ENCODE measurements around the gene PCDHGC5.

The PCDHGC5 gene

DNA sequence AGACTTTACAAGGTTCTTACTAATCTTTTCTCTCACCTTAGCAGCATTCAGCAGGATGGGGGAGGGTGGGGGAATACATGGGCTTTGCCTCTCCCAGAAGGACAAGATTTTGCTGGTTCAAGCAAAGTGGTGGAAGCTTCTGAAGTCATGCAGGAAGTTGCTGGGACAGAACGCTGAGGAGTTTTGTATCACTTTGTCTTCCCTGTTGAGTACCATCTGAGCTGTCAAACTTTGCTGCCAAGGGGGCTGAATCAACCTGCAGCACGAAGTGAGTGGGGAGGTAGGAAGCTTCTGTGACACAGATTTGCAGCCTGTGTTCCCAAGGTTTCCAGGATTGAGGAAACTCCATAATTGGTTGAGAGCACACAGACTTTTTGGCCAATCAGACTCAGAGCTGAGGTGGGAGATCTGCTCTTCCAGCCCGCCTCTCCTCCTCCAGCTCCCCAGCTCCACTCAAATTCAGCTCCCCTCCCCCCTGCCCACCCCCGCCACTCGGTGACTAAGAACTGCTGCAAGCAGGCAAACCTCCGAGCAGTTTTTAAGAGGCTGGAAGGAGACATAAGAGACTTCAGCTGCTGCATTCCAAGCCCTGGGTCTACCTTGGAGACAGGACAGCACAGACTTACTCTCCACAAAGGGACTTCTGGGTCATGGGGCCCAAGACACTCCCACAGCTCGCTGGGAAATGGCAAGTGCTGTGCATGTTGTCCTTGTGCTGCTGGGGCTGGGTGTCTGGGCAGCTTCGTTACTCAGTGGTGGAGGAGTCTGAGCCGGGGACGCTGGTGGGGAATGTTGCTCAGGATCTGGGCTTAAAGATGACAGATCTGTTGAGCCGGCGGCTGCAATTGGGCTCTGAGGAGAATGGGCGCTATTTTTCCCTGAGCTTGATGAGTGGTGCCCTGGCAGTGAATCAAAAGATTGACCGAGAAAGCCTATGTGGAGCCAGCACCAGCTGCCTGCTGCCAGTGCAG is at the start of gene PCDHGC5:
PCDHGC5 (plus strand) TSS at position 491 of the 971 bp plus-strand sequence; CDS start at position 651, 160 bp downstream.
- FAIRE-seq (no peak), DNase-seq (ENCODE audit: insufficient read length, low spot score) (no peak)

DNA sequence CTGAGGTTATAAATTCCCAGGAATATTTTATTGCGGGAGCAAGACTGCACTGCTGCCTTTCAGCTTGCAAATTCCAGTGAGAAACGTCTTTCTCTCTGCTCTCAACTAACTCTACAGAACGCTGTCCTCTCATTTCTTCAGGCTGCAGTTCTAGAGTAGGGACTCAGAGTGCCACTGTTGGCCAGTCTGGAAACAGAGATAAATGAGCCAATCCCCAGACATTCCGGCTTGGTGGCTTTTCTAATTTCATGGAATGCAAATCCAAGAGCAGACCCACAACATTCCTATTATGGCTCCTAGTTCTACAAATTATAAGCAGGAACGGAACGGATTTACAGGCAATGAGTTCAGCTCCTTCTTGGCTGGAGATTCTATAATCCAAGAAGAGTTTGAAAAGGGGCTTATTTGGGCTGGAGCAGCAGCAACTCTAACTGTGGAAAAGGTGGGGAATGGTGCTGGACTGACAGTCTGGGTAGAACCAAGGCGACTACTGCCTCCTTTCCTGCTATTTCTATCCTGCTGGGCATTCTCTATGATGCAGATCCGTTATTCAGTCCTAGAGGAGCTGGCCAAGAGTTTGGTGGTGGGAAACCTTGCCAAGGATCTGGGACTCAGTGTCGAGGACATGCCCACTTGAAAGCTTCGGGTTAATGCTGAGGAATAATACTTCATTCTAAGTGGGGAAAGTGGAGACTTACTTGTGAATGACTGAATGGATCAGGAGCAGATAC is 49.3 kb upstream of the PCDHGC5 start:
- FAIRE-seq, result no peak

DNA sequence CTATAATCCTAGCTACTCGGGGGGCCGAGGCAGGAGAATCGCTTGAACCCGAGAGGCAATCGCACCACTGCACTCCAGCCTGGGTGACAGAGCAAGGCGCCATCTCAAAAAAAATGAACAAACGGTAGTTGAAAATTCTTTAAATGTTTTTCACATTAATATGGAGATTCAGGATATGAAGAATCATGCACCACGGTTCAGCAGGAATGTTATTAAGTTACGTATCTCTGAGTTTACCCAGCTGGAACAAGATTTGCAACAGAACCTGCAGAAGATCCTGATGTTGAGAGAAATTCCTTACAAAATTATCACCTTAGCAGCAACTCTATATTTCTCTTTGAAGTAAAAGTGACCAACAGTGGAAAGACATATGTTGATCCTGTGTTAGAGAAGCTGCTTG is 48.5 kb upstream of the PCDHGC5 start:
- FAIRE-seq, result no peak

More for the DNA sequence above, 49.3 kb upstream of the PCDHGC5 start:
- no peak for DNase-seq (ENCODE audit: insufficient read length, low spot score)

DNA sequence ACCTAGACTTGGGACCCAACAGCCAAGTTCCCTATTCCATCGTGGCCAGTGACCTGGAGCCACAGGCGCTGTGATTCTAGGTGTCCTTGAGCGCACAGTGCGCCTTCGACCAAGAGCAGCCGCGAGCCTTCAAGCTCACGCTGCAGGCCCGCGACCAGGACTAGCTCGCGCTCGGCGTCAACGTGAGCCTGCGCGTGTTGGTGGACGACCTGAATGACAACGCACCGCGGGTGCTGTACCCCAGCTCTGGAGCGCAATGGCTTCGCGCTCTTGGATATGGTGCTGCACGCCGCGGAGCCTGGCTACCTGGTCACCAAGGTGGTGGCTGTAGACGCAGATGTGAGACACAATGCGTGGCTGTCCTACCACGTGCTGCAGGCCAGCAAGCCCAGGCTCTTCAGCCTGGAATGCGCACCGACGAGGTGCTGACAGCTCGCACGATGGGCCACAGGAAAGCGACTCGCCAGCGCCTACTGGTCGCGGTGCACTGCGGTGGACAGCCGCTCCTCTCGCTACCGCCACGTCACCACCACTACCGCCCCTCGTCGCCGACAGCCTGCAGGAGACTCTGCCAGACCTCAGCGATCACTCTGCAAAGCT is 47.2 kb upstream of the PCDHGC5 start:
- DNase-seq (ENCODE audit: insufficient read length, low spot score) (no peak), FAIRE-seq (no peak)

More for the DNA sequence above, 48.5 kb upstream of the PCDHGC5 start:
- no peak for DNase-seq (ENCODE audit: insufficient read length, low spot score)

DNA sequence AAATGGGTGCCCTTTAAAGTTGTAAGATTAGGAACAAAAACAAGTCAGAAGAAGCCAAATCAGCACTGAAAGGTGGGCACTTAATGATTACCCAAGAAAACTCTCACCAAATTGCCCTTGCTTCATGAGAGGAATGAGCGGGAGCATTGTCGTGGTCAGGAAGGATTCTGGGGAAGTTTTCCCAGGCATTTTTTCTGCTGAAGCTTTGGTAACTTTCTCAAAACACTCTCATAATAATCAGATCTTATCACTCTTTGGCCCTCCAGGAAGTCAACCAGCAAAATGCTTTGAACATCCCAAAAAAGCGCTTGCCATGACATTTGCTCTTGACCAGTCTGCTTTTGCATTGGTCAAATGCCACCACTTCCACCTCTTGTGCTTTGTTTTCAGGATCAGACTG is 23.5 kb upstream of the PCDHGC5 start:
- FAIRE-seq, result no peak

DNA sequence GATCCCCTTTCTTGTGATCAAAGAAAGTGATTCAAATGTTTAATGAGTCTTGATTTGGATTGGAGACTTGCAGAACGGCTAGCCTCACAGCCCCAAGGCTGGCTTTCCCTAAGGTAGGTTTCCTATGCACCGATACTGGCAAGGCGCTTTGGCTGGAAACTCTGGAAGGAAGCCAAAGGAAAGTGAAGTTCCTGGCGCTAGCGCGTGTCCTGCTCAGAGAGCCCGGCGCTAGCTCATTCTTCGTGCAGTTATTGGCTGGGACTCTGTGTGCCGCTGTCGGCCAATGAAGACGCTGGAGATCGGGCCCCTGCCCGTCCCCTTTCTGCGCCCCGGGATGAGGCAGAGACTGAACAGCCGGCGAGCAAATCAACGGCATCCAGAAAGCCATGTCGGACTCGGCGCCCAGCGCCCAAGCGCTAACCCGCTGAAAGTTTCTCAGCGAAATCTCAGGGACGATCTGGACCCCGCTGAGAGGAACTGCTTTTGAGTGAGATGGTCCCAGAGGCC is 13.2 kb upstream of the PCDHGC5 start, which contains the start of gene PCDHGC3:
PCDHGC3 (plus strand) TSS at position 342 of the 507 bp plus-strand sequence; CDS start at position 493, 151 bp downstream.
- FAIRE-seq, result peak; percentile 81

More for the DNA sequence above, 23.5 kb upstream of the PCDHGC5 start:
- DNase-seq (ENCODE audit: insufficient read length, low spot score), result no peak

DNA sequence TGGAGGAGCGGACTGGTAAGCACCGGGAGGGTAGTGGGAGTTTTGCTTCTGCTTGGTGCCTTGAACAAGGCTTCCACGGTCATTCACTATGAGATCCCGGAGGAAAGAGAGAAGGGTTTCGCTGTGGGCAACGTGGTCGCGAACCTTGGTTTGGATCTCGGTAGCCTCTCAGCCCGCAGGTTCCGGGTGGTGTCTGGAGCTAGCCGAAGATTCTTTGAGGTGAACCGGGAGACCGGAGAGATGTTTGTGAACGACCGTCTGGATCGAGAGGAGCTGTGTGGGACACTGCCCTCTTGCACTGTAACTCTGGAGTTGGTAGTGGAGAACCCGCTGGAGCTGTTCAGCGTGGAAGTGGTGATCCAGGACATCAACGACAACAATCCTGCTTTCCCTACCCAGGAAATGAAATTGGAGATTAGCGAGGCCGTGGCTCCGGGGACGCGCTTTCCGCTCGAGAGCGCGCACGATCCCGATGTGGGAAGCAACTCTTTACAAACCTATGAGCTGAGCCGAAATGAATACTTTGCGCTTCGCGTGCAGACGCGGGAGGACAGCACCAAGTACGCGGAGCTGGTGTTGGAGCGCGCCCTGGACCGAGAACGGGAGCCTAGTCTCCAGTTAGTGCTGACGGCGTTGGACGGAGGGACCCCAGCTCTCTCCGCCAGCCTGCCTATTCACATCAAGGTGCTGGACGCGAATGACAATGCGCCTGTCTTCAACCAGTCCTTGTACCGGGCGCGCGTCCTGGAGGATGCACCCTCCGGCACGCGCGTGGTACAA is 12.6 kb upstream of the PCDHGC5 start:
- DNase-seq (ENCODE audit: insufficient read length, low spot score), result no peak
- FAIRE-seq, result peak; percentile 56

More for the DNA sequence above, 13.2 kb upstream of the PCDHGC5 start, which contains the start of gene PCDHGC3:
- DNase-seq (ENCODE audit: insufficient read length, low spot score), result peak; percentile 62

DNA sequence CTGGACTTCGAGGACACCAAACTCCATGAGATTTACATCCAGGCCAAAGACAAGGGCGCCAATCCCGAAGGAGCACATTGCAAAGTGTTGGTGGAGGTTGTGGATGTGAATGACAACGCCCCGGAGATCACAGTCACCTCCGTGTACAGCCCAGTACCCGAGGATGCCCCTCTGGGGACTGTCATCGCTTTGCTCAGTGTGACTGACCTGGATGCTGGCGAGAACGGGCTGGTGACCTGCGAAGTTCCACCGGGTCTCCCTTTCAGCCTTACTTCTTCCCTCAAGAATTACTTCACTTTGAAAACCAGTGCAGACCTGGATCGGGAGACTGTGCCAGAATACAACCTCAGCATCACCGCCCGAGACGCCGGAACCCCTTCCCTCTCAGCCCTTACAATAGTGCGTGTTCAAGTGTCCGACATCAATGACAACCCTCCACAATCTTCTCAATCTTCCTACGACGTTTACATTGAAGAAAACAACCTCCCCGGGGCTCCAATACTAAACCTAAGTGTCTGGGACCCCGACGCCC is 11.8 kb upstream of the PCDHGC5 start:
- DNase-seq (ENCODE audit: insufficient read length, low spot score), result no peak
- peak; percentile 18 for FAIRE-seq

DNA sequence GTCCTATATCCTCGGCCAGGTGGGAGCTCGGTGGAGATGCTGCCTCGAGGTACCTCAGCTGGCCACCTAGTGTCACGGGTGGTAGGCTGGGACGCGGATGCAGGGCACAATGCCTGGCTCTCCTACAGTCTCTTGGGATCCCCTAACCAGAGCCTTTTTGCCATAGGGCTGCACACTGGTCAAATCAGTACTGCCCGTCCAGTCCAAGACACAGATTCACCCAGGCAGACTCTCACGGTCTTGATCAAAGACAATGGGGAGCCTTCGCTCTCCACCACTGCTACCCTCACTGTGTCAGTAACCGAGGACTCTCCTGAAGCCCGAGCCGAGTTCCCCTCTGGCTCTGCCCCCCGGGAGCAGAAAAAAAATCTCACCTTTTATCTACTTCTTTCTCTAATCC is 11.1 kb upstream of the PCDHGC5 start:
- FAIRE-seq, result no peak
- DNase-seq (ENCODE audit: insufficient read length, low spot score), result no peak

DNA sequence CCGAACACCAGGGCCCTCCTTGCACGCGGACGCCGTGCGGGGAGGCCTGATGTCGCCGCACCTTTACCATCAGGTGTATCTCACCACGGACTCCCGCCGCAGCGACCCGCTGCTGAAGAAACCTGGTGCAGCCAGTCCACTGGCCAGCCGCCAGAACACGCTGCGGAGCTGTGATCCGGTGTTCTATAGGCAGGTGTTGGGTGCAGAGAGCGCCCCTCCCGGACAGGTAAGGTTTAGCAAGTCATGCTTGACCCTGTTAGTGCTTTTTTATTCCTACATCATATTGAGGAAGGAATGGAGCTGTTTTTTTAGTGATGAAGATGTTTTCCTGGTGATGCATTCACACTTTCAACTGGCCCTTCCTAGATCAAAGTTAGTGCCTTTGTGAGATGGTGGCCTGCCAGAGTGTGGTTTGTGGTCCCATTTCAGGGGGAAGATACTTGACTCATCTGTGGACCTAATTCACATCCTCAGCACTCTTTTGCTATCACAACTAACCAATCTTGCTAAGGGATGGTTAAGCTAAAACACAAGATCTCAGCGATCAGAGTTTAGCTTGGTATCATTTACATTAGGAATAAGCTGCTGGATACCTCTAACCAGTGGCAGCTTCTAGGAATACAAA is 10.4 kb upstream of the PCDHGC5 start:
- DNase-seq (ENCODE audit: insufficient read length, low spot score) (no peak), FAIRE-seq (no peak)

DNA sequence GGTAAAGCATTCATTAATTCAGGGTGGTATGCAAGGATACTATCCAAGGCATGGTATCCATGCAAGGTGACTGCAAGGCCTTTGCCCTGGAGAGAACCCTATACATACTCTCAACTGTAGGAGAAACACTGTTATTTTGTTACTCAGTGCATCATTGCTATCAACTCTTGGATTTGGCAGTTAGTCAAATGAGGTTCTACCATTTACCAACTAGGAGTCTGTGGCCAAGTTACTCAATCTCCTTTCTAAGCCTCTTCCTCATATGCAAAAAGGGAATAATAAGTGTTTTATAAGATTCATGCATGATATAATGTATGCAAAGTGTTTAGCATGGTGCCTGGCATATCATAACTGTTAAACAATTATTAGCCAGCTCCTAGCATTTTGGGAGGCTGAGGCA is 9.1 kb upstream of the PCDHGC5 start:
- no peak for DNase-seq (ENCODE audit: insufficient read length, low spot score)
- no peak for FAIRE-seq

DNA sequence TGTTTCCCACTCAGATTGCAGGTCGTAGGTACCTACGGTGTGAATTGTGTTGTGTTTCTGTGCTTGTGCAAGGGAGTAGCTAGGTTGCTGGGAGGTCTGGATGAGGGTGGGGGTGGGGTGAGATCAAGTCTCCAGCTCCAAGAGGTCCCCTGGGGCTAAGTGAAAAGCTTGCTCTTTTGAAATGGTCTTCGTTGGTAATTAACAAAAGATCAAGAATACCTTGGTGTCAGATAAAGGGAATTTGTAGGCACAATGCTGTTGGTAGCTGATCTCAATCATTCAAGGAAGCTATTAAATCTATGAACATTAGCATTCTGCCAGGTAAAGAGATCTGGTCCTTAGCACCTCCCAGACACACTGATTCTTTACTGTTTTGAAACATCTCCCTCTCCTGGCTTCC is 5.0 kb upstream of the PCDHGC5 start:
- DNase-seq (ENCODE audit: insufficient read length, low spot score) (no peak), FAIRE-seq (no peak)

DNA sequence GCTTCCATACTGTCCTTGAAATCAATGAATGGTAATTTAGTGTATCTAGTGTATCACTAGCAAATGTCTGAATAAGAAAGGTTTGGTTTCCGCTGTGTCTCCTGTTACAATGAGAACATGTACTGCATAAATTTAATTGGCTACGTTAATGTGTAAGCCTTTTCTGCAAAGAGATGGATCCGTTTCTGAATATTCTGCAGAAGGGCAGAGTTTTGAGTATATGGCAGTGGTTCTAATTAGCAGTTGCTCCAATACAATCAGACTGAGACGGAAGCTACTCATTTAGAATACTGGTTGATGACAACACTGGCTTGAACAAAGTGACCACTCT is 4.6 kb upstream of the PCDHGC5 start:
- FAIRE-seq, result no peak
- DNase-seq (ENCODE audit: insufficient read length, low spot score), result no peak

DNA sequence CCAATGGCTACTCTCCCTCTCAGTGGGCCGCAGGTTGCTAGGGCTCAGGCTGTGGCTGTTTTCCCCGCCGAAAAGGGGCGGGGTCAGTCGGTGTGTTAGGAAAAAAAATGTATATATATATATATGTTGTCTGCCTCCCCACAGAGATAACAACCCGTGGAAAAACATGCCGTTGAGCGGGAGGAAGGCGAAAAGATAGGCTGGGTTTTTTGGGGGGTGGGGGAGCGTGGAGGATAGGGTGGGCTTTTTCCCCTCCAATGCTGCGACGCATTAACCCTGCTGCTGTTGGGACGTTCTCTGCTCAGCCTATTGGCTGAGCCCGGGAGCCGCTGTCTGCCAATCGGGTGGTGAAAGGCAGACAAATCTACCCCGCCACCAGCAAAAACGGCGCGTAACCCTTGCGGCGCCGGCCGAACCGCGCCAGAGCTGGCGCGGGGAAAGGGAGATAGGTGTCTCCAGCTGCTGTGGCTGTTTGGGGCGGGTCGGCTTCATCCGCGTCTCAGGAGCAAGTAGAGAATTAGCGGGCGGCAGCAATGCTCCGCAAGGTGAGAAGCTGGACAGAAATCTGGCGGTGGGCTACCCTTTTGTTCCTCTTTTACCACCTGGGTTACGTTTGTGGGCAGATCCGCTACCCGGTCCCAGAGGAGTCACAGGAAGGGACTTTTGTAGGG is 4.1 kb upstream of the PCDHGC5 start, which contains the start of gene PCDHGC4:
PCDHGC4 (plus strand) TSS at position 390 of the 671 bp plus-strand sequence; CDS start at position 534, 144 bp downstream.
- DNase-seq (ENCODE audit: insufficient read length, low spot score), result no peak
- no peak for FAIRE-seq

DNA sequence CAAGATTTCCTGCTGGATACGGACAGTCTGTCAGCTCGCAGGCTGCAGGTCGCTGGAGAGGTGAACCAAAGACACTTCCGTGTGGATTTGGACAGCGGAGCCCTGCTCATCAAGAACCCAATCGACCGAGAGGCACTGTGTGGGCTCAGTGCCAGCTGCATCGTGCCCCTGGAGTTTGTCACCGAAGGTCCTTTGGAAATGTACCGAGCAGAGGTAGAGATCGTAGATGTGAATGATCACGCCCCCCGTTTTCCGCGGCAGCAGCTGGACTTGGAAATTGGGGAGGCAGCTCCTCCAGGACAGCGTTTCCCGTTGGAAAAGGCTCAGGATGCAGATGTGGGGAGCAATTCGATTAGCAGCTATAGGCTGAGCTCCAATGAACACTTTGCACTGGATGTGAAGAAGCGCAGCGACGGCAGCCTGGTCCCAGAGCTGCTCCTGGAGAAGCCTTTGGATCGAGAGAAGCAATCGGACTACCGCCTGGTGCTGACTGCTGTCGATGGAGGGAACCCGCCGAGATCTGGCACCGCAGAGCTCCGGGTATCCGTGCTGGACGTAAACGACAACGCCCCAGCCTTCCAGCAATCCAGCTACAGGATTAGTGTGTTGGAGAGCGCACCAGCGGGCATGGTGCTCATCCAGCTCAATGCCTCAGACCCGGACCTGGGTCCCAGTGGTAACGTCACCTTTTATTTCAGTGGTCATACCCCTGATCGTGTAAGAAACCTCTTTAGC is 3.4 kb upstream of the PCDHGC5 start:
- FAIRE-seq, result no peak
- no peak for DNase-seq (ENCODE audit: insufficient read length, low spot score)

DNA sequence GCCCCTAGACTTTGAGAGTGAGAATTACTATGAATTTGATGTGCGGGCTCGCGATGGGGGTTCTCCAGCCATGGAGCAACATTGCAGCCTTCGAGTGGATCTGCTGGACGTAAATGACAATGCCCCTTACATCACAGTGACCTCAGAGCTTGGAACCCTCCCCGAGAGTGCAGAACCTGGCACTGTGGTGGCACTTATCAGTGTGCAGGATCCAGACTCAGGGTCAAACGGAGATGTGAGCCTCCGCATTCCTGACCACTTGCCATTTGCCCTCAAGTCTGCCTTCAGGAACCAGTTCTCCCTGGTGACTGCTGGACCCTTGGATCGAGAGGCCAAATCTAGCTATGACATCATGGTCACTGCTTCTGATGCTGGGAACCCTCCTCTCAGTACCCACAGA is 2.8 kb upstream of the PCDHGC5 start:
- no peak for FAIRE-seq
- no peak for DNase-seq (ENCODE audit: insufficient read length, low spot score)

DNA sequence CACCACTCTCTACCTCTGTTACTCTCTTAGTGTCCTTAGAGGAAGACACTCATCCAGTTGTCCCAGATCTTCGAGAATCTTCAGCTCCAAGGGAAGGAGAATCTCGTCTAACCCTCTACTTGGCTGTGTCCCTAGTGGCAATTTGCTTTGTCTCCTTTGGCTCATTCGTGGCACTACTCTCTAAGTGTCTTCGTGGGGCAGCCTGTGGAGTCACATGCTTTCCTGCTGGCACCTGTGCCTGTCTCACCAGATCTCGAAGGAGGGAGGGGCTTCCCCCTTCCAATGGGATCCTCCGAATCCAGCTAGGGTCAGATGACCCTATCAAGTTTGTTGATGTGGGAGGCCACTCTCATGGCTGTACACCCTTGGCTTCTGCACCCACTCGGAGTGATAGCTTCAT is 1.8 kb upstream of the PCDHGC5 start:
- FAIRE-seq (no peak), DNase-seq (ENCODE audit: insufficient read length, low spot score) (no peak)

DNA sequence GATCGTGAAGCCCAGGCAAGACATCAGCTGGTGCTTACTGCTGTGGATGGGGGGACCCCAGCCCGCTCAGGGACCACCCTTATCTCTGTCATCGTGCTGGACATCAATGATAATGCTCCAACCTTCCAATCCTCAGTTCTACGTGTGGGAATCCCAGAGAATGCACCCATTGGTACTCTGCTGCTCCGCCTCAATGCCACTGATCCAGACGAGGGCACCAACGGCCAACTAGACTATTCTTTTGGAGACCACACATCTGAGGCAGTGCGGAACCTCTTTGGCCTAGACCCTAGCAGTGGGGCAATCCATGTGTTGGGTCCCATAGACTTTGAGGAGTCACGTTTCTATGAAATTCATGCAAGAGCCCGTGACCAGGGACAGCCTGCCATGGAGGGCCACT is 960 bp downstream of the PCDHGC5 start:
- DNase-seq (ENCODE audit: insufficient read length, low spot score) (no peak), FAIRE-seq (no peak)
